Activated T-cell treated with anti-CD3 and anti-CD28 coated beads, Interleukin-2, amount 50 U/mL, for 72 hours (primary cell): Measurements from ENCODE around the gene PPP1R3E. TPM values are rescaled to one million over a fixed set of nuclear protein-coding genes. Genes with fewer than 3 reads are reported as not detected.

Source experiments
- ATAC-seq, 2 donors: fragments of 150-1000 bp; cut with Tn5 transposase; replicated peaks in 1 of 2; 2 replicates each; pipeline ENCODE4 v1.10.0; 2021; ENCODE audit warnings: moderate library complexity in 2 of 2, mild to moderate bottlenecking in 1 of 2
- DNase-seq, 2 donors: peaks; one replicate each; pipeline ENCODE4 v3.0.0; 2021 to 2022; ENCODE audit warnings: mixed read lengths in 1 of 2
- H3K27ac Mint-ChIP-seq: one replicate; pipeline ENCODE4 v1.8.0; 2022; ENCODE audit warnings: mild to moderate bottlenecking, moderate library complexity, mixed read lengths
- H3K27me3 Mint-ChIP-seq: one replicate; pipeline ENCODE4 v1.8.0; 2022; ENCODE audit warnings: low read depth, mixed read lengths
- H3K36me3 Mint-ChIP-seq, 2 donors: one replicate each; pipeline ENCODE4 v1.8.0; 2022; ENCODE audit warnings: mixed read lengths in 2 of 2, mild to moderate bottlenecking in 1 of 2; ENCODE audit not compliant: insufficient read depth in 2 of 2
- H3K4me1 Mint-ChIP-seq: one replicate; pipeline ENCODE4 v1.8.0; 2022; ENCODE audit warnings: low read depth, mixed read lengths
- H3K4me3 Mint-ChIP-seq, 2 donors: one replicate each; pipeline ENCODE4 v1.8.0; 2022; ENCODE audit warnings: mild to moderate bottlenecking in 2 of 2, mixed read lengths in 2 of 2, moderate library complexity in 2 of 2
- H3K9me3 Mint-ChIP-seq, 2 donors: one replicate each; pipeline ENCODE4 v1.8.0; 2022; ENCODE audit warnings: mixed read lengths in 2 of 2
- total RNA-seq, 2 donors: library from RNA; stranded (reverse); gene quantifications; one replicate each; pipeline ENCODE4 v1.2.3, GENCODE V29; 2022

The PPP1R3E gene
- total RNA-seq = 10 to 100 TPM; 30.2 to 37.4 TPM

GRCh38 chr14:23302290-23303225, at the start of gene PPP1R3E:
Gene PPP1R3E, minus strand, starts transcription at chr14:23302859. Its CDS starts 283 bp downstream, at chr14:23302576.
- H3K4me1 Mint-ChIP-seq = peaks cover 31% of the 10 kb centered on the region
- no peaks in the 10 kb centered on the region for H3K9me3 Mint-ChIP-seq
- H3K27ac Mint-ChIP-seq = peak within 1 kb of the TSS; percentile 93
- peak; percentile 90 to 93 for DNase-seq
- ATAC-seq = peak; percentile 48
- peaks cover 26% of the 10 kb centered on the region for H3K27me3 Mint-ChIP-seq
- H3K4me3 Mint-ChIP-seq = peak within 1 kb of the TSS; percentile 91 to 100
- H3K36me3 Mint-ChIP-seq = peaks cover 1% of the 10 kb centered on the region in 2 donors

- H3K4me3 Mint-ChIP-seq = peak overlapping the region; percentile 79 to 81
- H3K27ac Mint-ChIP-seq = no peak overlapping the region
- no peaks in the 10 kb centered on the region for H3K36me3 Mint-ChIP-seq
- peaks cover 0 to 3% of the 10 kb centered on the region in 2 donors for H3K9me3 Mint-ChIP-seq
- peaks cover 8% of the 10 kb centered on the region for H3K4me1 Mint-ChIP-seq
- H3K27me3 Mint-ChIP-seq = peaks cover 28% of the 10 kb centered on the region
- ATAC-seq (peak; percentile 45 to 54), DNase-seq (peak in 1 of 2 donors; percentile 25)
These were observed 49.2 kb upstream of the PPP1R3E start for GRCh38 chr14:23351681-23352505.

GRCh38 chr14:23349156-23349845, 46.6 kb upstream of the PPP1R3E start:
- no peak for ATAC-seq
- Mint-ChIP-seq H3K4me3 (no peak overlapping the region), H3K27ac (no peak overlapping the region), H3K27me3 (peaks cover 28% of the 10 kb centered on the region), H3K36me3 (no peaks in the 10 kb centered on the region), H3K4me1 (peaks cover 8% of the 10 kb centered on the region), H3K9me3 (peaks cover 0 to 3% of the 10 kb centered on the region in 2 donors)
- no peak for DNase-seq

- no peak for DNase-seq
- Mint-ChIP-seq H3K27ac (no peak overlapping the region), H3K4me1 (peaks cover 6% of the 10 kb centered on the region), H3K4me3 (no peak overlapping the region), H3K36me3 (no peaks in the 10 kb centered on the region), H3K27me3 (peaks cover 17% of the 10 kb centered on the region), H3K9me3 (peaks cover 0 to 3% of the 10 kb centered on the region in 2 donors)
- ATAC-seq = no peak
These were observed 45.6 kb upstream of the PPP1R3E start for GRCh38 chr14:23348297-23348655.

- Mint-ChIP-seq H3K4me3 (no peak overlapping the region), H3K9me3 (peaks cover 0 to 3% of the 10 kb centered on the region in 2 donors), H3K4me1 (no peaks in the 10 kb centered on the region), H3K27ac (no peak overlapping the region), H3K36me3 (no peaks in the 10 kb centered on the region), H3K27me3 (peaks cover 11% of the 10 kb centered on the region)
- DNase-seq (no peak), ATAC-seq (no peak)
These were observed 45.0 kb upstream of the PPP1R3E start for GRCh38 chr14:23347406-23348296.

- peaks cover 11% of the 10 kb centered on the region for H3K27me3 Mint-ChIP-seq
- no peak for ATAC-seq
- no peaks in the 10 kb centered on the region for H3K36me3 Mint-ChIP-seq
These were observed 44.2 kb upstream of the PPP1R3E start for GRCh38 chr14:23346693-23347405.

GRCh38 chr14:23345987-23346692, 43.5 kb upstream of the PPP1R3E start:
- peaks cover 7% of the 10 kb centered on the region for H3K27me3 Mint-ChIP-seq
- no peaks in the 10 kb centered on the region for H3K4me1 Mint-ChIP-seq
- no peak for DNase-seq
- no peaks in the 10 kb centered on the region for H3K36me3 Mint-ChIP-seq
- no peak for ATAC-seq
- no peak overlapping the region for H3K4me3 Mint-ChIP-seq
- no peak overlapping the region for H3K27ac Mint-ChIP-seq
- H3K9me3 Mint-ChIP-seq = peaks cover 0 to 3% of the 10 kb centered on the region in 2 donors

More at GRCh38 chr14:23346693-23347405, 44.2 kb upstream of the PPP1R3E start:
- peaks cover 0 to 3% of the 10 kb centered on the region in 2 donors for H3K9me3 Mint-ChIP-seq
- no peaks in the 10 kb centered on the region for H3K4me1 Mint-ChIP-seq
- no peak overlapping the region for H3K27ac Mint-ChIP-seq
- no peak for DNase-seq
- H3K4me3 Mint-ChIP-seq = no peak overlapping the region

GRCh38 chr14:23344481-23344880, 41.8 kb upstream of the PPP1R3E start:
- no peaks in the 10 kb centered on the region for H3K36me3 Mint-ChIP-seq
- DNase-seq = no peak
- H3K27me3 Mint-ChIP-seq = no peaks in the 10 kb centered on the region
- no peak overlapping the region for H3K27ac Mint-ChIP-seq
- no peak overlapping the region for H3K4me3 Mint-ChIP-seq
- ATAC-seq = no peak
- H3K9me3 Mint-ChIP-seq = no peaks in the 10 kb centered on the region
- no peaks in the 10 kb centered on the region for H3K4me1 Mint-ChIP-seq

- Mint-ChIP-seq H3K27ac (no peak overlapping the region), H3K4me3 (no peak overlapping the region), H3K4me1 (no peaks in the 10 kb centered on the region), H3K9me3 (peaks cover 3% of the 10 kb centered on the region in 2 donors), H3K36me3 (peaks cover 1 to 3% of the 10 kb centered on the region in 2 donors), H3K27me3 (no peaks in the 10 kb centered on the region)
- DNase-seq (no peak), ATAC-seq (no peak)
These were observed 37.0 kb upstream of the PPP1R3E start for GRCh38 chr14:23339506-23340268.

GRCh38 chr14:23335623-23336022, 33.0 kb upstream of the PPP1R3E start:
- Mint-ChIP-seq H3K27me3 (no peaks in the 10 kb centered on the region), H3K27ac (no peak overlapping the region), H3K36me3 (peaks cover 1 to 3% of the 10 kb centered on the region in 2 donors), H3K4me3 (no peak overlapping the region), H3K9me3 (peaks cover 3% of the 10 kb centered on the region in 2 donors), H3K4me1 (no peaks in the 10 kb centered on the region)
- no peak for ATAC-seq
- no peak for DNase-seq
